DOHH2 (cell line): Measurements from ENCODE around the gene BRINP1.

Experiments used
- CTCF ChIP-seq: fragments of 200-600 bp; sonication (generic); IDR thresholded peaks from one replicate; pipeline ENCODE4 v1.5.1; 2014; ENCODE audit warnings: antibody characterized with exemption, mild to moderate bottlenecking, low read depth, low read length; ENCODE audit not compliant: poor library complexity, severe bottlenecking
- EZH2phosphoT487 ChIP-seq: fragments of 200-600 bp; sonication (generic); IDR thresholded peaks from 2 replicates; pipeline ENCODE4 v1.6.1; 2017; ENCODE audit warnings: borderline replicate concordance, mild to moderate bottlenecking, antibody characterized with exemption, low read length, moderate library complexity, mixed read lengths

- no peak for TF ChIP-seq CTCF
- TF ChIP-seq EZH2phosphoT487: no peak
Measured at GRCh38 chr9:119333507-119334229, 35.6 kb downstream of the BRINP1 start.
